ENCODE measurements around the gene C20orf204. TPM values are rescaled to one million over a fixed set of nuclear protein-coding genes. Genes with fewer than 3 reads are reported as not detected.

The C20orf204 gene
- total and polyA plus RNA-seq, 2 of the 4 experiments (the other 2 are of a cell fraction) = 0.09 to 0.18 TPM

Small RNAs within 50 kb of the gene (microRNA-seq; reads per million reads assigned to microRNA genes)
- gene AL355803.1 (ENCODE audit: insufficient read depth, insufficient read length) = not detected
- 0 to 1.1 reads per million in 2 experiments for gene MIR6813 (ENCODE audit: insufficient read depth in 1 of 2, insufficient read length in 1 of 2, unreplicated experiment in 1 of 2)

Small RNAs within 50 kb of the gene (small RNA-seq; reads per million reads assigned to genes)
- gene AL355803.1 (0 reads per million in 5 experiments), gene MIR6813 (0 to 1.2 (median 0.51) reads per million in 5 experiments)

Other genes starting within 250 kb of the C20orf204 start
- gene ZBTB46, start 204.9 kb upstream of the C20orf204 start, total RNA-seq (2012; rRNA removed) = 14.9 and 15.3 TPM in 2 replicates
- gene ZBTB46, start 204.9 kb upstream of the C20orf204 start, polyA plus RNA-seq (2012; rRNA removed) = 4.2 and 4.3 TPM in 2 replicates
- not detected in 2 replicates for gene ABHD16B, start 174.7 kb upstream of the C20orf204 start, total RNA-seq (2012; rRNA removed)
- 0.05 TPM in 1 of 2 replicates, not detected in the other for gene ABHD16B, start 174.7 kb upstream of the C20orf204 start, polyA plus RNA-seq (2012; rRNA removed)
- gene TPD52L2, start 170.9 kb upstream of the C20orf204 start, total RNA-seq (2012; rRNA removed) = 113 and 119 TPM in 2 replicates
- 189 and 191 TPM in 2 replicates for gene TPD52L2, start 170.9 kb upstream of the C20orf204 start, polyA plus RNA-seq (2012; rRNA removed)
- 45.2 and 46.9 TPM in 2 replicates for gene DNAJC5, start 141.1 kb upstream of the C20orf204 start, total RNA-seq (2012; rRNA removed)
- gene DNAJC5, start 141.1 kb upstream of the C20orf204 start, polyA plus RNA-seq (2012; rRNA removed) = 35.6 and 36.3 TPM in 2 replicates
- gene UCKL1, start 79.8 kb upstream of the C20orf204 start, total RNA-seq (2012; rRNA removed) = 16.7 and 18.3 TPM in 2 replicates
- gene UCKL1, start 79.8 kb upstream of the C20orf204 start, polyA plus RNA-seq (2012; rRNA removed) = 54.7 and 58.6 TPM in 2 replicates
- 6.4 and 6.5 TPM in 2 replicates for gene ZNF512B, start 66.3 kb upstream of the C20orf204 start, total RNA-seq (2012; rRNA removed)
- gene ZNF512B, start 66.3 kb upstream of the C20orf204 start, polyA plus RNA-seq (2012; rRNA removed) = 15.6 and 15.9 TPM in 2 replicates
- 0.54 and 0.56 TPM in 2 replicates for gene SAMD10, start 56.5 kb upstream of the C20orf204 start, total RNA-seq (2012; rRNA removed)
- gene SAMD10, start 56.5 kb upstream of the C20orf204 start, polyA plus RNA-seq (2012; rRNA removed) = 4.0 and 4.1 TPM in 2 replicates
- gene PRPF6, start 55.0 kb upstream of the C20orf204 start, total RNA-seq (2012; rRNA removed) = 68.6 and 71.3 TPM in 2 replicates
- gene PRPF6, start 55.0 kb upstream of the C20orf204 start, polyA plus RNA-seq (2012; rRNA removed) = 38.5 and 43.5 TPM in 2 replicates
- gene SOX18, start 13.5 kb downstream of the C20orf204 start, total RNA-seq (2012; rRNA removed) = not detected in 2 replicates
- gene SOX18, start 13.5 kb downstream of the C20orf204 start, polyA plus RNA-seq (2012; rRNA removed) = not detected in 2 replicates
- gene TCEA2, start 27.0 kb downstream of the C20orf204 start, total RNA-seq (2012; rRNA removed) = 8.9 and 9.3 TPM in 2 replicates
- 28.9 and 30.0 TPM in 2 replicates for gene TCEA2, start 27.0 kb downstream of the C20orf204 start, polyA plus RNA-seq (2012; rRNA removed)
- gene RGS19, start 43.3 kb downstream of the C20orf204 start, total RNA-seq (2012; rRNA removed) = 7.7 and 8.1 TPM in 2 replicates
- 17.5 and 21.5 TPM in 2 replicates for gene RGS19, start 43.3 kb downstream of the C20orf204 start, polyA plus RNA-seq (2012; rRNA removed)
- 0.28 and 0.36 TPM in 2 replicates for gene OPRL1, start 43.9 kb downstream of the C20orf204 start, total RNA-seq (2012; rRNA removed)
- 1.1 and 1.2 TPM in 2 replicates for gene OPRL1, start 43.9 kb downstream of the C20orf204 start, polyA plus RNA-seq (2012; rRNA removed)
- gene LKAAEAR1, start 48.2 kb downstream of the C20orf204 start, total RNA-seq (2012; rRNA removed) = not detected in 2 replicates
- 0.16 and 0.21 TPM in 2 replicates for gene LKAAEAR1, start 48.2 kb downstream of the C20orf204 start, polyA plus RNA-seq (2012; rRNA removed)
- not detected in 2 replicates for gene NPBWR2, start 71.4 kb downstream of the C20orf204 start, total RNA-seq (2012; rRNA removed)
- not detected in 2 replicates for gene NPBWR2, start 71.4 kb downstream of the C20orf204 start, polyA plus RNA-seq (2012; rRNA removed)
- gene MYT1, start 128.3 kb downstream of the C20orf204 start, total RNA-seq (2012; rRNA removed) = not detected in 2 replicates
- gene MYT1, start 128.3 kb downstream of the C20orf204 start, polyA plus RNA-seq (2012; rRNA removed) = not detected in 2 replicates
- gene PCMTD2, start 219.6 kb downstream of the C20orf204 start, total RNA-seq (2012; rRNA removed) = 28.3 and 30.3 TPM in 2 replicates
- 20.2 and 23.6 TPM in 2 replicates for gene PCMTD2, start 219.6 kb downstream of the C20orf204 start, polyA plus RNA-seq (2012; rRNA removed)

Data from IMR-90 (cell line).